Measurements from ENCODE around the gene FLAD1. TPM values are rescaled to one million over a fixed set of nuclear protein-coding genes. Genes with fewer than 3 reads are reported as not detected.

Gene FLAD1
- total RNA-seq, 1 experiment from 2014 or later: 97.0 TPM

GRCh38 chr1:155035936-155036335, 52.8 kb downstream of the FLAD1 start:
- H3K56ac ChIP-seq (ENCODE audit: insufficient read length, low read depth, low read length): no peak overlapping the region
- H2BK15ac ChIP-seq (ENCODE audit: low read depth, low read length): no peak overlapping the region
- no peak overlapping the region for H2AK5ac ChIP-seq (ENCODE audit: insufficient read length, low read length)
- H3K27ac ChIP-seq (ENCODE audit: insufficient read length, low read depth, low read length): no peak overlapping the region
- Mint-ChIP-seq H3K4me3 (no peak overlapping the region; a peak in 1 of 5 replicates), H3K36me3 (ENCODE audit: insufficient read depth in 1 of 3, low read depth in 3 of 3) (no peaks in the 10 kb centered on the region), H3K4me1 (peaks cover 3 to 6% of the 10 kb centered on the region in 2 experiments; a peak in 2 of 4 replicates), H3K9me3 (no peaks in the 10 kb centered on the region), H3K27ac (no peak overlapping the region), H3K27me3 (ENCODE audit: low read depth) (peaks cover 44% of the 10 kb centered on the region)
- no peak overlapping the region for H3K9ac ChIP-seq (ENCODE audit: extremely low read depth, insufficient read length, low read length)
- H4K8ac ChIP-seq (replicated peaks; ENCODE audit: insufficient read length, low read depth, low read length): no peak overlapping the region
- H3K4me1 ChIP-seq (ENCODE audit: insufficient read depth, low read length): no peaks in the 10 kb centered on the region
- no peak overlapping the region for H3K23ac ChIP-seq (ENCODE audit: insufficient read length, low read depth, low read length)
- no peaks in the 10 kb centered on the region for H3K27me3 ChIP-seq (ENCODE audit: insufficient read depth, low read length)
- no peak overlapping the region for H2AFZ ChIP-seq (ENCODE audit: low read length)
- H3K18ac ChIP-seq (ENCODE audit: insufficient read length, low read depth, low read length): no peak overlapping the region
- H4K91ac ChIP-seq (ENCODE audit: insufficient read length, low read depth, low read length): no peak overlapping the region
- H4K5ac ChIP-seq (ENCODE audit: insufficient read length, low read depth, low read length): no peak overlapping the region
- no peak overlapping the region for H2BK120ac ChIP-seq (ENCODE audit: low read depth, low read length, poor library complexity, severe bottlenecking)
- H2BK5ac ChIP-seq (ENCODE audit: insufficient read length, low read length): no peak overlapping the region
- no CpG with 5 or more reads among the region's 2 CpGs for WGBS (ENCODE audit: extremely low coverage, insufficient read length, low lambda C conversion rate)
- no peak overlapping the region for H2BK12ac ChIP-seq (ENCODE audit: insufficient read length, low read depth, low read length)
- no peak for DNase-seq
- no peak overlapping the region for H3K4ac ChIP-seq (ENCODE audit: low read depth, low read length)
- no peak overlapping the region for H3K4me2 ChIP-seq (ENCODE audit: insufficient read depth, insufficient read length, low read length)
- no peak for TF ChIP-seq CTCF (conservative IDR thresholded peaks at IDR 0.05)
- H3K9me3 ChIP-seq (ENCODE audit: control insufficient read depth, low read depth, low read length): no peaks in the 10 kb centered on the region
- H4K20me1 ChIP-seq (ENCODE audit: control insufficient read depth, insufficient read depth, insufficient read length): no peaks in the 10 kb centered on the region
- no peaks in the 10 kb centered on the region for H3K79me1 ChIP-seq (ENCODE audit: insufficient read depth, low read depth, low read length, poor library complexity, severe bottlenecking)
- no peak overlapping the region for H3T11ph ChIP-seq (ENCODE audit: low read length)
- H3K23me2 ChIP-seq (ENCODE audit: insufficient read length, low read depth, low read length, poor library complexity, severe bottlenecking): no peaks in the 10 kb centered on the region
- no peak overlapping the region for H3K14ac ChIP-seq (ENCODE audit: insufficient read depth, low read length)
- H2BK20ac ChIP-seq (ENCODE audit: low read depth, low read length, poor library complexity, severe bottlenecking): no peak overlapping the region
- no peaks in the 10 kb centered on the region for H3K79me2 ChIP-seq (ENCODE audit: insufficient read depth, low read length)

Measured in H9 (cell line).